HFFc6 (cell line): Measurements from ENCODE around the gene ARL4A. TPM values are rescaled to one million over a fixed set of nuclear protein-coding genes. Genes with fewer than 3 reads are reported as not detected.

ENCODE experiments used
- DNase-seq: peaks from one replicate; pipeline ENCODE4 v3.0.0-alpha.2; 2018
- H3K27ac Mint-ChIP-seq: 2 replicates; pipeline ENCODE4 v1.8.0; 2020; ENCODE audit warnings: mild to moderate bottlenecking, mixed read lengths
- H3K27me3 Mint-ChIP-seq: 2 replicates; pipeline ENCODE4 v1.8.0; 2021; ENCODE audit warnings: mild to moderate bottlenecking, moderate library complexity, mixed read lengths; ENCODE audit not compliant: insufficient read depth
- H3K36me3 Mint-ChIP-seq: 2 replicates; pipeline ENCODE4 v1.8.0; 2021; ENCODE audit warnings: low read depth, mixed read lengths
- H3K4me1 Mint-ChIP-seq: 2 replicates; pipeline ENCODE4 v1.8.0; 2020; ENCODE audit warnings: low read depth, mixed read lengths
- H3K4me3 Mint-ChIP-seq: 2 replicates; pipeline ENCODE4 v1.8.0; 2020; ENCODE audit warnings: mild to moderate bottlenecking, moderate library complexity, mixed read lengths
- H3K9me3 Mint-ChIP-seq: 2 replicates; pipeline ENCODE4 v1.8.0; 2020; ENCODE audit warnings: mild to moderate bottlenecking, mixed read lengths
- CTCF ChIP-seq: fragments of 200-600 bp; sonication (generic); IDR thresholded peaks from 2 replicates; pipeline ENCODE4 v1.5.0; 2021; ENCODE audit warnings: antibody characterized with exemption, mild to moderate bottlenecking
- total RNA-seq, 6 experiments: library from RNA; stranded (reverse); fragmentation: NEBNext Ultra II Directional; extraction: Animal tissue kit (Norgen Biotek cat#: 25700); gene quantifications; 2 replicates in 1 of 6; 3 replicates in 5 of 6; pipeline ENCODE4 v1.2.3, GENCODE V29; 2021

The ARL4A gene
- total RNA-seq, 6 experiments from 2014 or later = 12.5 to 15.5 (median 14.7) TPM

- no peaks in the 10 kb centered on the region for H3K9me3 Mint-ChIP-seq
- H3K27ac Mint-ChIP-seq = no peak overlapping the region
- H3K4me3 Mint-ChIP-seq = no peak overlapping the region
- H3K4me1 Mint-ChIP-seq = 0 out of 2 replicates have a peak, but pooled peaks cover 5% of the 10 kb centered on the region
- no peaks in the 10 kb centered on the region for H3K36me3 Mint-ChIP-seq
- DNase-seq = peak; percentile 27
- H3K27me3 Mint-ChIP-seq = no peaks in the 10 kb centered on the region
- peak; percentile 40 for TF ChIP-seq CTCF
Observed at GRCh38 chr7:12731214-12731656, 43.8 kb downstream of the ARL4A start.

GRCh38 chr7:12731775-12732174 is 44.3 kb downstream of the ARL4A start:
- no peak for DNase-seq
- no peaks in the 10 kb centered on the region for H3K27me3 Mint-ChIP-seq
- H3K9me3 Mint-ChIP-seq = no peaks in the 10 kb centered on the region
- no peaks in the 10 kb centered on the region for H3K36me3 Mint-ChIP-seq
- TF ChIP-seq CTCF = no peak
- H3K4me1 Mint-ChIP-seq = 0 out of 2 replicates have a peak, but pooled peaks cover 5% of the 10 kb centered on the region
- H3K4me3 Mint-ChIP-seq = no peak overlapping the region
- H3K27ac Mint-ChIP-seq = no peak overlapping the region

GRCh38 chr7:12732428-12732827 is 45.0 kb downstream of the ARL4A start:
- Mint-ChIP-seq H3K4me1 (0 out of 2 replicates have a peak, but pooled peaks cover 5% of the 10 kb centered on the region), H3K36me3 (no peaks in the 10 kb centered on the region), H3K27ac (no peak overlapping the region), H3K27me3 (no peaks in the 10 kb centered on the region), H3K9me3 (no peaks in the 10 kb centered on the region), H3K4me3 (no peak overlapping the region)
- TF ChIP-seq CTCF = no peak
- no peak for DNase-seq

DNA sequence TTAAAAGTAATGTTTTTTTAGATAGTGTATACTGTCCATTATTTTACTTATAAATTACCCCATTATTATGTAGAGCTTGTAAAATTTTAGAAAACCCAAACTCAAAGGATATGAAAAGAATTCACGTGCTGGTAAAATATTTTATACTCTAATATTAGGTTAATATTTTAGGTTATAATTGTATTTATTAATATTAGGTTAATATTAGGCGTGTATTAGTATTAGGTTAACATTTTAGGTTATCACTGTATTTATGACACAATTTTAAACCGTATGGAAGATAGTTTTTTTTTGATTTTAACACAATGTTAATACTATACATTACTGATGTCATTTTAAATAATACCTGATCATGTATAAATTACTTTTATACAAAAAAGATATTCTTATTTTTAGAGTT is 48.5 kb downstream of the ARL4A start:
- H3K36me3 Mint-ChIP-seq = no peaks in the 10 kb centered on the region
- H3K27ac Mint-ChIP-seq = no peak overlapping the region
- DNase-seq = no peak
- H3K27me3 Mint-ChIP-seq = no peaks in the 10 kb centered on the region; the same call in 1 of the 2 replicates
- no peak overlapping the region for H3K4me3 Mint-ChIP-seq
- H3K4me1 Mint-ChIP-seq = 0 out of 2 replicates have a peak, but pooled peaks cover 5% of the 10 kb centered on the region
- TF ChIP-seq CTCF = no peak
- H3K9me3 Mint-ChIP-seq = no peaks in the 10 kb centered on the region

DNA sequence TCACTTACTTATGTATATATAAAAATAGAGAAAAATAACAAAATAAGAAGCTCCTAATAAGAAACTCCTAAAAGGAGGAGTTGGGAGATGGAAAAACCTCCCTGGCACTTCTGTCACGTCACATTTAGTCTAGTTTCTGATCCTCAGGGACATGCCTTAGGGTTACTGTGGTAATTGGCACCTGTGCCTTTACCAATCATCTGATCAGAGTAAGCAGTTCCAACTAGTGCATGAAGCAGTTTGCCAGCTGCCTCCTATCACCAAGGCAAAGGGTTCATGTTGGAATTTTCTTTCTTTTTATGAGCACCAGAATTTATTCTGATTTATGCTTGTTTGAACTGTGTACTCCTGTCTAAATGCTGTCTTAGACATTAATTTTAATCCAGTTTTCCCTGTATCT is 49.9 kb downstream of the ARL4A start:
- no peaks in the 10 kb centered on the region; the same call in 1 of the 2 replicates for H3K27me3 Mint-ChIP-seq
- no peaks in the 10 kb centered on the region for H3K9me3 Mint-ChIP-seq
- no peak for DNase-seq
- no peaks in the 10 kb centered on the region for H3K36me3 Mint-ChIP-seq
- TF ChIP-seq CTCF = no peak
- no peak overlapping the region for H3K27ac Mint-ChIP-seq
- no peak overlapping the region for H3K4me3 Mint-ChIP-seq
- peaks cover 5% of the 10 kb centered on the region for H3K4me1 Mint-ChIP-seq

GRCh38 chr7:12737836-12738235 is 50.4 kb downstream of the ARL4A start:
- no peak for DNase-seq
- Mint-ChIP-seq H3K4me3 (no peak overlapping the region), H3K36me3 (no peaks in the 10 kb centered on the region), H3K4me1 (peaks cover 6% of the 10 kb centered on the region), H3K9me3 (no peaks in the 10 kb centered on the region), H3K27me3 (no peaks in the 10 kb centered on the region; the same call in 1 of the 2 replicates), H3K27ac (no peak overlapping the region)
- TF ChIP-seq CTCF = no peak
